GM21786 (cell line): ENCODE measurements around the gene LYL1.

Source experiments
- ATAC-seq: cut with Tn5 transposase; IDR thresholded peaks from one replicate; pipeline ENCODE4 v1.9.1; 2021; ENCODE audit not compliant: unreplicated experiment

Gene LYL1

DNA sequence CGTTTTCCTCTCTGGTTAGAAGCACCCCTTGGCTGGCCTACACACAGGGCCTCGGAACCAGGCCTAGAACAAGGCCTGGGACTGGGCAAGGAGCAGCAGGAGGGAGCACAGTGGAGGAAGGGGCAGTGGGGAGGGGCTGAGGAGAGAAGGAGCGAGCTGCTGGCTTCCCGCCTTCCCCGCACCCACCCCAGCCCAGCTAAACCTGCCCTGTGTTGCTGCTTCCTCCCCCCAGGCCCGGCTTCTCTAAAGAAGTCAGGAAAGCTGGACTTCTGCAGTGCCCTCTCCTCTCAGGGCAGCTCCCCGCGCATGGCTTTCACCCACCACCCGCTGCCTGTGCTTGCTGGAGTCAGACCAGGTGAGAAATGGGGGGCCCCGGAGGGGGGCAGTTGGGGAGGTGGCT lies 24.3 kb downstream of the LYL1 start:
- ATAC-seq = no peak

- no peak for ATAC-seq
These were observed 25.4 kb downstream of the LYL1 start for GRCh38 chr19:13077240-13077639.

- no peak for ATAC-seq
These were observed 25.9 kb downstream of the LYL1 start for GRCh38 chr19:13076787-13077186.

DNA sequence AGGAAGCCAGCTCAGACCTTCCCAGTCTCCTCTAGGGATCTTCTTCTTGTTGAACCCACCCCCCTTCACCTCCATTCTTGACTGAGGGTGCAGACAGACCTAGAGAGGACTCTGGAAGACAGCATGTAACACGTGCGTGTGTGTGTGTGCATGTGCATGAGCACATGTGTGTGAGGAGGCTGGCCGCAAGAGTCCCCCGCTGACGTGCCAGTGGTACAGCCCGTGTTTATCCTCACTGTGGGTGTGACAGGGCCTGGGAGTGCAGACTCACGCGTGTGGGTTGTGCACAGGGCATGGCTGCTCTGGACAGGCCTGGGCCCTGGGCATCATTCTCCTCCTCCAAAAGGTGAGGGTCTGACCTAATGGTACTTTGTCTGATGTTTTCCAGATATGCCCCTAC lies 26.3 kb downstream of the LYL1 start:
- ATAC-seq = no peak

DNA sequence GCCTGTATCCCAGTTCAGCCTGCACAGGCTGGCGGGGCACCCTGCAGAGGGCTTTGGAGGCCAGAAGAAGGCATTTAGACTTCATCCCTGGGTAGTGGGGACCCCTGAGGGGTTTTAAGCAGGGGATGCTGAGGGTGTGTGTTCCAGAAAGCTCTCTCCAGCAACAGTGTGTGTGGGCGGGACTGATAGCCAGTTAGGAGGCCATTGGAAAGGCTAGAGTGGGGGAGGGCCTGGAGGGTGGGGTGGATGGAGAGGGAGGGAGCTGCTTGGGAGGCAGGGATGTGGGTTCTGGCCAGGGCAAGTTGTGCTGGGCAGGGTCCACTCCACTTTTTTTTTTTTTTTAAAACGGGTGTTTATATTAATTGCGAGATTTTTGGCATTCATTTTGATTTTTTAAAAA lies 28.3 kb downstream of the LYL1 start:
- no peak for ATAC-seq

DNA sequence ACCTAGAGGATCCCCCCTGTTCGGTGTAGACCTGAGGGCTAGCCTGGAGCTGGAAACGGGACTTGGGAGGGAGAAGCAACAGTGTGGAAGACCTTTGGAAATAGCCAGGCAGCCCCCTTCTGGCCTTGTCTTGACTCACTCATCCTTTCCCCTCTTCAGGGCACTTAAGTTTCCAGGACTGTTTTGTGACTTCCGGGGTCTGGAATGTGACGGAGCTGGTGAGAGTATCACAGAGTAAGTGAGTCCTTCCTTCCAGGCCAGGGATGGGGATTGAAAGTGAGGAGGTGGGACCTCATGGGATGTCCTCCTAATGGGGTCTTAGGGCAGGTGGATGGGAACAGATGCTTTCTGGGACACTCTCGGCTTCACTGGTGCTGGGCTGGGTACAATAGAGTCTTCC lies 29.4 kb downstream of the LYL1 start:
- no peak for ATAC-seq

DNA sequence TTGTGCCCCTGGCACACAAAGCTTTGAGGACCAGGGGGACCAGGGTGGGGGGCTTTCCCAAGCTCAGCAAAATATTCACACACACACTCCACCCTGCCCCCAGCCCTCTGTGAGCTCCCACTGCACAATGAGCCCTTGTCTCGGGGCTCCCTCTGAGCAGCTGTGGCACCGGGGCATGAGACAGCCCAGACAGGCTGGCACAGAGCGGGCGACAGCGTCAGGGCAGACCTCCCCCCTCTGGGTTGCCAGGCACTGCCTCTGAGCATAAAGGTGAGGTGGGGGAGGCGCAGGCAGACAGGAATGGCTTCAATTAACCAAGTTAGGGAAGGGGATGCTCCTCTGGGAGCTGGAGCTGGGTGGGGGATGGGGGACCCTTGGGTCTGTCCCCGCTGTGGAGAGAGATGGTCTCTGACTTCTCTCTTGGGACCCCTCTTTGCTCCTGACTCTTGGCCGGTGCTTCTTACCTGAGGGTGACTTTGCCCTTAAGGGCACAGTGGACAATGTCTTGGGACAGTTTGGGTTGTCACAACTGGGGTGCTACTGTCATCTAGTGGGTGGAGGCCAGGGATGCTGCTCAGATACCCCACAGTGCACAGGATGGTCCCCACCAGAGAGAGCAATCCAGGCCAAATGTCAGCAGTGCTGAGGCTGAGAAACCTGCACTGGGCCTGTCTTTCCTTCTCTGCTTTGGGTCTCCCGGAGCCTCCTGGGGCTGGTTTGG lies 30.3 kb downstream of the LYL1 start:
- no peak for ATAC-seq

DNA sequence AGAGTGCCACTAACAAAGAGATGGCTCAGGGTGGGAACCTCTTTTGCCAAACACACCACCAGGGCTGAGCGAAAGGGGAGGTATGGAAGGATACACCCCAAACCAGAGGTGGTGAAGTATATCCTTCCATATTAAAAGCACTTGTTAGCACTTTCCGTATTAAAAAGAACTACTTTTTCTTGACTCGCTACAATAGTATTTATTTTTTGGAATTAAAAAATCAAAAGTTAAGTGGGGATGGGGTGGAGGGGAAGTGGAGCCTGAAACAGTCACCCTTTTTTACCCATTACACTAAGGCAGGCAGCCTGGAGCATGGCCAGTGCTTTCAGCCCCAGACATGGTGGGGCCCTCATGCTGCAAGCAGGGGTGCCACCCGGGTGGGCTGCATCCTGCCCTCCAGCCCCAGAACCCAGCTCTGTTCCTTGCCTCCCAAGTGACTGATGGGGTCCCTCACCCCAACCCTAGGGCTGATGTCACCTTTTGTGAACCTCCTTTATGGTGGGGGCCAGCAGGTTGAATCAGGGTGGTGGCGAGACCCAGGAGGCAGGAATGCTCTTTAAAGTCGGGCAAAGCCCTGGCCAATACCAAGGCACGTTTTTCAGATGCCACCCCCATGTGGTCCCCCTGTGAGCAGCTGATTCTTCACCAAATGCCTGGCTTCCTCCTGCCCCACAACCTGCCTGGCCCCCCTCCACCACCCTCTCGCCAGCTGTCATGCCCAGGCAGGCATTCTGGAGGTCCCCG lies 31.0 kb downstream of the LYL1 start:
- no peak for ATAC-seq

DNA sequence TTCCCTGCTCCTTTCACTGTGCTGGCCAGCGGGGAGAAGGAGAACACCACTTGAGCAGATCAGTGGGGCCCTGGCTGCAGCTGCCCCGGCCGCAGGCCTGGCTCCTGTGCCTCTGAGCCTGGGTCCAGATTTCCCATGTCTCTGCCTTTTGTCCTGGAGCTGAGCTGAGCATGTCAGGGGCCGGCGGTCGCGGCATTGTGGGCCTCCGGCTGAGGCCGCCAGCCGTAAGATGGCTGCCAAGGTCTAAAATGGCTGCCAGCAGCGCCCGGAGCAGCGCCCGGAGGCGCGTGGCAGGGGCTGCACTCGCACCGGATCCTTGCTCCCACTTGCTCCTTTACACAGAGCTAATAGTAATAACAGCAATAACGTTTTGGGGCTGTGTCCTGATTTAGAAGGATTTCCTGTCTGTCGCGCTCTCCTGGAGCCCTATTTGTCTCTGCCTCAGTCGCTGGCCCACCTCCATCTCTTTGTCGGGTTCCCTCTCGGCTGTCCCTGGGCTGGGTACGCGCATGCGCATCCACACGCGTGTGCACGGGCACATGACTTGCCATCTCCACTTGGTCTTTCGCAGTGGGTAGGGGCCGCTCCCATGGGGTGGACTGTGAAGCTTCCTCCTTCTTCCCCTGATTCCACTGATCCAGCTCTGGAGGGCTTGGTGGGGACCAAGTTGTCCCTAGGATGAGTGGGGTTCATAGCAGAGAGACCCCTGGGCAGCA lies 32.1 kb downstream of the LYL1 start:
- no peak for ATAC-seq

DNA sequence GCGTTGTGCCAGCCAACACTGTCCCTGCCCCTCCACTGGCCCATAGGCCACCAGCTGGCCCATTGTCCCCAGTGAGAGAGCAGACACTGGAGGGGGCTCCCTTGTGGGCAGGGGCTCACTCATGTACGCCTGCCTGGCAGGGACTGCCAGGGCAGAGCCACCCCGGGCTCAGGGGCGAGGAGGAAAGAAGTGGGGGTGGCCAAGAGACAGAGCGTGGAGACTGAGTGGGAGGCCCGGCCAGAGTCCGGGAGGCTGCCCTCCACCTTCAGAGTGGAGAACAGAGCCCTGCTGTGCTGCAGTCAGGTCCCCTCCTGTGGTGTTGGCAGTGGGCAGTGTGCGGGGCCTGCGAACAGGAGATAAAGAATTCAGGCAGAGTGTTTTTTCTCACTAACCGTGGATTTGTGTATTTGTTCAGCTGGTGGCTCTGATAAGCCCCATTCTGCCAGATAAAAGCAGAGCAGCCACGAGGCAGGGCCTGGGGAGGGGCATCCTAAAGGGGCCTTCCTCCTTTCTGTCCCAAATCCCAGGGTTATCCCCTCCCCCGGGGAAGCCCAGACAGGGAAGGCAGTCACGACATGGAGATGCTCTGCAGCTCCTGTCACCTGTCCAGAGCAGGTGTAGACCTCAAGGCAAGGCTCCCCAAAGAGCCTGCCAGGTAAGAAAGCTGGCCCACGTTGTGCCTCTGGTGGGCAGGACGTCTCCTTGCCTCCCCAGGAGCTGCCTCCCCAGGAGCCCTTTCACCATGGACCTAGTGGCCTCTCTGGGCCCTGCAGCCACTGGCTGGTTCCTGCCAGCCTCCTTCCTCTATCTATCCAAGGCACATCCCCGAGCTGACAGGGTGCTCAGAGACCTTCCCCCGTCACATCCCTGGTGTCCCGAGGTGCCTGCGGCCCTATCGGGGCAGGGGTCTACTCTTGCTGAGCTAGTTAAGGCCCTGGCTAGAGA lies 33.0 kb downstream of the LYL1 start:
- ATAC-seq = no peak

DNA sequence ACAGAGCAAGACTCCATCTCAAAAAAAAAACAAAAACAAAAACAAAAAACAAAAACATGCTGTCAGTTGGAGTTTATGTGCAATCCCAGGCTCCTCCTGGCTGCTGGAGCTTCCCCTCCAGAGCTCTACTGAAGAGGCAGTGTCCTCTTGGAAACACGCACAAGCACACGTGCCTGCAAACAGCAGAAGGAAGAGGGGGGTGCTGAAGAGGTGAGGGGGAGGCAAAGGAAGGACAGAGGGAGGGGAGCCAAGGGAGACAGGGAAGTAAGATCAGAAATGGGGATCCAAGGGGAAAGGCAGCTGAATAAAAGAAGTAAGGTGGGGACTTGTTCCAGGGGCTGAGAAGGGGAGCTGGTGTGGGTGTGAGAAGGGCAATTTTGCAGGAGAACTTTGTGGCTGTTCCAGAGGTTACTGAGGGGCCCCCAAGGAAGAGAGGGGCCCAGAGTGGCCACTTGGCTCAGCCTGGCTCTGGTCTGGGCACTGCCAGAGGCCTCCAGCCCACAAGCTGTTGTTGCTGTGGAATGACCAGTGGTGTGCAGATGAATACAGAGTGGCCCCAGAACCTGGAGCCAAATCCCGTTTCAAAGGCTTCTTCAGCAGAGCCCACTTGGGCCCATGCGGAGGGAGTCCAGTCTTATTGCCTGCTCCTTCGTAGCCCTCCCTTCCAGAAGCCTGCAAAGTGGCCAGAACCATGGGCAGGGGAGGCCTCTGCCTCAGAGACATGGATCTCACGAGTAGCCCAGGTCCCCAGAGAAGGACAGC lies 34.4 kb downstream of the LYL1 start:
- ATAC-seq = no peak

GRCh38 chr19:13066933-13067807 lies 35.5 kb downstream of the LYL1 start:
- no peak for ATAC-seq

GRCh38 chr19:13066226-13066625 lies 36.4 kb downstream of the LYL1 start:
- no peak for ATAC-seq

- ATAC-seq = no peak
These were observed 38.6 kb downstream of the LYL1 start for GRCh38 chr19:13064092-13064489.

- no peak for ATAC-seq
These were observed 39.1 kb downstream of the LYL1 start for GRCh38 chr19:13063461-13064091.

DNA sequence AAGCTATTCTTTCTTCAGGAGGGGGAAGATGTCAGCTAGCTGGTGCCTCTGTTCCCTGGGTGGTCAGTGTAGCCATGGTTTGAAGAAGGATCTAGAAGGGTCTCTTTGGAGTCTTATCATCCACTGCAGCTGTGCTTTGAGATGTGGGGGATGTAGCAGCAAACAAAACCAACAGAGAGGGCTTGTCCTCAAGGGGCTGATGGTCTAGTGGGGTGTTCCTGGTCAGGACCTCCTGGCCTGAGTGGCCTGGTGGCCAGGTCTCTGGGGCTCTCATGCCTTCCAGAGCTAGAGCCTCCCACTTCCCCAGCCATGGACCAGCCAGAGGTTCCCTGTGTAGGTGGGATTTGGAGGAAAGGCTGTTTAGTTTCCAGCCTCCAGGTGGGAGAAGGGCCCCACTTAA lies 40.3 kb downstream of the LYL1 start:
- ATAC-seq = no peak

- no peak for ATAC-seq
These were observed 41.4 kb downstream of the LYL1 start for GRCh38 chr19:13060964-13061927.
